Activated CD4-positive, alpha-beta memory T cell treated with anti-CD3 and anti-CD28 coated beads for 36 hours (primary cell): ENCODE data around the gene EPHB3. TPM values are rescaled to one million over a fixed set of nuclear protein-coding genes. Genes with fewer than 3 reads are reported as not detected.

Experiments
- CTCF ChIA-PET: fragments of 350-600 bp; sonication (Branson Sonifier 250); formaldehyde crosslinking; loops from one replicate; lab custom pipeline; 2021; ENCODE audit warnings: antibody characterized with exemption, inconsistent platforms; lab: Charles Lee
- POLR2A ChIA-PET: fragments of 350-600 bp; sonication (Branson Sonifier 250); formaldehyde crosslinking; loops from one replicate; lab custom pipeline; 2021; ENCODE audit warnings: antibody characterized with exemption; lab: Charles Lee
- DNase-seq: peaks from one replicate; pipeline ENCODE4 v3.0.0-alpha.2; 2020
- H3K27ac Mint-ChIP-seq: one replicate; pipeline ENCODE4 v1.8.0; 2021; ENCODE audit warnings: mixed read lengths
- H3K27me3 Mint-ChIP-seq: one replicate; pipeline ENCODE4 v1.8.0; 2021; ENCODE audit warnings: mixed read lengths
- H3K36me3 Mint-ChIP-seq: one replicate; pipeline ENCODE4 v1.8.0; 2021; ENCODE audit warnings: mixed read lengths
- H3K4me1 Mint-ChIP-seq: one replicate; pipeline ENCODE4 v1.8.0; 2021; ENCODE audit warnings: low read depth, mixed read lengths
- H3K4me3 Mint-ChIP-seq: one replicate; pipeline ENCODE4 v1.8.0; 2021; ENCODE audit warnings: mild to moderate bottlenecking, mixed read lengths
- H3K9me3 Mint-ChIP-seq: one replicate; pipeline ENCODE4 v1.8.0; 2021; ENCODE audit warnings: mixed read lengths
- intact Hi-C: fragments of 100-400 bp; cut with micrococcal nuclease; formaldehyde crosslinking; loops from one replicate; pipeline ENCODE4 v1.15.1; 2023
- total RNA-seq, 2 experiments: library from RNA; stranded (reverse); gene quantifications; one replicate each; pipeline ENCODE4 v1.2.3, GENCODE V29; 2021

Gene EPHB3
- total RNA-seq, 2 experiments from 2014 or later: 0.07 TPM; not detected in 1

DNA sequence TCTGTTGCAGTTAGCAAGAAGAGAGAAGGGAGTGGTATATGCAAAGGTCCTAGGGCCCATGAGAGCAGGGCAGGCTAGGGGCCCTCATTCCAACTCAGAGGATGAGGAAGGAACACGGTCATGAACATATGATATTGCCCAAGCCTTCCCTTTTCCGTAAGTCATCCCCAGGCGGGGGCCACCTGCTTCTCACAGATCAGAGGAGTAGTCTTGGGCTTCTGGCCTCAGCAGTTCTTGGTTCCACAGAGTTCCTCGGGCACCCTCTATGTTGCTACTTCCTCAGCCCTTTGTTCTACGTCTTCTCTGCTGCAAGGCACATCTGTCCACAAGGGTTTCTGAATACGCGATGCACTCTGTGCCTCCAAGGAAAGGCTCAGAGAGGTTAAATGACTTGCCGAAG lies 25.3 kb downstream of the EPHB3 start:
- CTCF ChIA-PET: no interaction called here
- H3K9me3 Mint-ChIP-seq: no peaks in the 10 kb centered on the region
- no peak overlapping the region for H3K4me3 Mint-ChIP-seq
- no peaks in the 10 kb centered on the region for H3K36me3 Mint-ChIP-seq
- peaks cover 4% of the 10 kb centered on the region for H3K4me1 Mint-ChIP-seq
- H3K27me3 Mint-ChIP-seq: peaks cover 13% of the 10 kb centered on the region
- DNase-seq: no peak
- H3K27ac Mint-ChIP-seq: no peak overlapping the region
- intact Hi-C loops: no loop called here
- POLR2A ChIA-PET: no interaction called here

DNA sequence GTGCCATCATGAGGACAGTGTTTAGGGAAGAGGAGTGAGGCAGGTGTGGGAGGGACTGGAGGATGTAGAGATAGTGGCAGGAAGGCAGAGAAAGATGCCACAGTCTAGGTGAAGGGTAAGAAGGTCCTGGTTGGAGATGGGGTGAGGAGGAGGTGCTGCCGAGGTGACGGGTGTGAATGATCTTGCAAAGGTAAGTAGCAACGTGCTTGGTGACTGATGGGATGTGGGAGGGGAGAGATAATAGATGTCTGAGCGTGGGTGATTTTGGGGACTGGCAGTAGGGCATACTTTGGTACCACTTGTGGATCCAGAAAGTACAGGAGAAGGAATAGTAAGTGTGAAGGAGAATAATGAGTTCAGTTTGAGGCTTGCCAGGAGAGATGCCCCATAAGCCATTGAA lies 27.2 kb downstream of the EPHB3 start:
- Mint-ChIP-seq H3K9me3 (no peaks in the 10 kb centered on the region), H3K27ac (no peak overlapping the region), H3K4me3 (no peak overlapping the region), H3K27me3 (peaks cover 6% of the 10 kb centered on the region), H3K4me1 (no peaks in the 10 kb centered on the region), H3K36me3 (no peaks in the 10 kb centered on the region)
- intact Hi-C loops: no loop called here
- CTCF ChIA-PET: no interaction called here
- no peak for DNase-seq
- POLR2A ChIA-PET: no interaction called here

DNA sequence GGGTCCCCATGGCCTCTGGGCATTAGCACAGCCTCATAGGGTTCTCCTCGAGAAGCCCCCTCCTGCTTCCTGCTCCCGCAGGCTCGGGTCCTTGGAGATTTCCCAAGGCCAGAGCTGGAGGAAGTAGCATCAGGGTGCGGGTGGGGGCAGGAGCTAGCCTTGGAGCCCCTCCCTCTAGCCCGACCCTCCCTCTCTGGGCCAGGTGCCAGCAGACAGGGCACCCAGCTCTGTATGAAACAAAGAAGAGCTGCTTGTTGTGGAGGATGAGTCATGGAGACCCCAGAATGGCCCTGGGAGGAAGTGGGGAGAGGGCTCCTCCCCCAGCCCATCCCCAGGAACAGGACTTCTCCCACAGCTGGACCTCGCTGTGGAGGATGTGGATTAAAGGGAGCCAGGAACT lies 29.2 kb downstream of the EPHB3 start:
- ChIA-PET CTCF (no interaction called here), POLR2A (no interaction called here)
- DNase-seq: no peak
- H3K27me3 Mint-ChIP-seq: no peaks in the 10 kb centered on the region
- no peak overlapping the region for H3K4me3 Mint-ChIP-seq
- no peaks in the 10 kb centered on the region for H3K36me3 Mint-ChIP-seq
- no peaks in the 10 kb centered on the region for H3K9me3 Mint-ChIP-seq
- no peaks in the 10 kb centered on the region for H3K4me1 Mint-ChIP-seq
- intact Hi-C loops: no loop called here
- no peak overlapping the region for H3K27ac Mint-ChIP-seq

DNA sequence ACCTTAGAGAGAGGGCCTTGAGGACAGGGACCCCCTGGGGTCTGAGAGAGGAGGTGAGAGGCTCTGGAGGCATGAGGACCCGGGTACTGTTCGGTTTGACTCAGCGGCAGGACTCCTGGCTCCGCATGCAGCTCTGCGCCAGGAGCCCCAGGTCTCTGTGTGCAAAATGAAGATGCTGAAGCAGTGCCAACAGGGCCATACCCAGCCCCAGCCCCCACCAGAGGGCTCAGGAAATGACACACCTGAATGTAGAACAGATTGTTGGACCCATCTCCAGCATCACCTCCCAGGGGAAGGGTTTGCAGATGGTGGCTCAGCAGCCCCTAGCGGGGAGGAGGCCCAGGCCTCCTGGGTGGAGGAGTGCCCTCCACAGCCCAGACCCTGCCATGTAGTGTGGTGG lies 30.2 kb downstream of the EPHB3 start:
- CTCF ChIA-PET: no interaction called here
- H3K4me3 Mint-ChIP-seq: no peak overlapping the region

GRCh38 chr3:184592371-184593219 lies 31.0 kb downstream of the EPHB3 start:
- Mint-ChIP-seq H3K4me1 (no peaks in the 10 kb centered on the region), H3K27ac (no peak overlapping the region), H3K4me3 (no peak overlapping the region), H3K27me3 (no peaks in the 10 kb centered on the region), H3K9me3 (no peaks in the 10 kb centered on the region), H3K36me3 (no peaks in the 10 kb centered on the region)
- intact Hi-C loops: no loop called here
- no peak for DNase-seq
- ChIA-PET CTCF (no interaction called here), POLR2A (no interaction called here)

More for the DNA sequence above, 30.2 kb downstream of the EPHB3 start:
- Mint-ChIP-seq H3K4me1 (no peaks in the 10 kb centered on the region), H3K27me3 (no peaks in the 10 kb centered on the region), H3K36me3 (no peaks in the 10 kb centered on the region), H3K9me3 (no peaks in the 10 kb centered on the region), H3K27ac (no peak overlapping the region)
- intact Hi-C loops: no loop called here
- no peak for DNase-seq
- POLR2A ChIA-PET: no interaction called here

DNA sequence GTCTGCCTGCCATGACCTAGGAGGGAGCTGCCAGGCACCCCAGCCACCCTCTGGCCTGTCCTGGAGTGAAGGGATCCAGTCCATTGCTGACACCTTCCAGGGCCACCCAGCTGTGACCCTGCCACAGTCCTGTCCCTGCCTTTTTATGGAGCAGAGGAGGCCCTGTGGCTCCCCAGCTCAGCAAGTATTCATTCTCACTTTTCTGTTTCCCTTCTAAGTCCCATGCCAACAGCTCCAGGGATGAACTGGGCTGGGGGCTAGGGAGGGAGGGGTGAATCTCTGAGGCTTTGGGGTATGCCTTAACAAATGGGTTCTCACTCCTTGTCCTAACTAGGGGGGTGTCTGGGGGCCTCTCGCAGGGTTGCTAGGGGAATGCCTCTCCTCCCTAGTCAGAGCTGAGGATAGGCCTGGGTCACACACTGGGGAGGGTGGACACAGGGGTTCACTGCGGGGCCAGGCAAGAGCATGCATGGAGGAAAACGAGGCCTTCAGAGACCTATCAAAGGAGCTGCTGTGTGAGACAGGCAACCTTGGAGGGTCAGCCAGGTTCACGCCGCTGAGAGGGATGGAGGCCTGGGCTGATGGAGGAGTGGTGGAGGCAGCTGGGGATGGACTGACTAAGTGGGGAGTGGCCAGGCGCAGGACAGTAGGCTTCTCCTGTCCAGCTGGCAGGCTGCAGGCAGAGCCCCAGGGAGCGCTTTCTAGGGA lies 31.8 kb downstream of the EPHB3 start:
- no peak overlapping the region for H3K27ac Mint-ChIP-seq
- no peaks in the 10 kb centered on the region for H3K4me1 Mint-ChIP-seq
- no peak overlapping the region for H3K4me3 Mint-ChIP-seq
- H3K27me3 Mint-ChIP-seq: no peaks in the 10 kb centered on the region
- intact Hi-C loops: no loop called here
- CTCF ChIA-PET: no interaction called here
- H3K36me3 Mint-ChIP-seq: no peaks in the 10 kb centered on the region
- DNase-seq: no peak
- no peaks in the 10 kb centered on the region for H3K9me3 Mint-ChIP-seq
- POLR2A ChIA-PET: no interaction called here

DNA sequence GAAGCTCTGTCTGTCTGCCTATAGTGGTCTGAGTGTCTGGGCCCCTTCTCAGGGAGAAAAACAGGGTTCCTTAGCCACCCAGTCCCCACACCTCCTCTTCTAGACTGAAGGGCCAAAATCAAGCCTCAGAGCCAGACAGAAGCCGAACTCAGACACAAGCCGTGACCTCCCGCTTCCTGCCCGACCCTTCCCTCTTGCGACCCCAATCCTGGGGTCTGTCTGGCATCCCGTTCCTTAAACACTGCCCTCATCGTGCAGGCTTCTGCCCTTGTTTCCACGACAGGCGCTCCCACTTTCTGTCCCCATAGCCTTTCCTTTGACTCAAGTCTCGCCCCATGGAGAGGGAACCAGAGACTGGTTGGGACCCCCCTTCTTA lies 32.3 kb downstream of the EPHB3 start:
- H3K9me3 Mint-ChIP-seq: no peaks in the 10 kb centered on the region
- H3K36me3 Mint-ChIP-seq: no peaks in the 10 kb centered on the region
- no peak overlapping the region for H3K4me3 Mint-ChIP-seq
- intact Hi-C loops: no loop called here
- CTCF ChIA-PET: no interaction called here
- POLR2A ChIA-PET: no interaction called here
- H3K27ac Mint-ChIP-seq: no peak overlapping the region
- no peaks in the 10 kb centered on the region for H3K27me3 Mint-ChIP-seq
- DNase-seq: no peak
- no peaks in the 10 kb centered on the region for H3K4me1 Mint-ChIP-seq

DNA sequence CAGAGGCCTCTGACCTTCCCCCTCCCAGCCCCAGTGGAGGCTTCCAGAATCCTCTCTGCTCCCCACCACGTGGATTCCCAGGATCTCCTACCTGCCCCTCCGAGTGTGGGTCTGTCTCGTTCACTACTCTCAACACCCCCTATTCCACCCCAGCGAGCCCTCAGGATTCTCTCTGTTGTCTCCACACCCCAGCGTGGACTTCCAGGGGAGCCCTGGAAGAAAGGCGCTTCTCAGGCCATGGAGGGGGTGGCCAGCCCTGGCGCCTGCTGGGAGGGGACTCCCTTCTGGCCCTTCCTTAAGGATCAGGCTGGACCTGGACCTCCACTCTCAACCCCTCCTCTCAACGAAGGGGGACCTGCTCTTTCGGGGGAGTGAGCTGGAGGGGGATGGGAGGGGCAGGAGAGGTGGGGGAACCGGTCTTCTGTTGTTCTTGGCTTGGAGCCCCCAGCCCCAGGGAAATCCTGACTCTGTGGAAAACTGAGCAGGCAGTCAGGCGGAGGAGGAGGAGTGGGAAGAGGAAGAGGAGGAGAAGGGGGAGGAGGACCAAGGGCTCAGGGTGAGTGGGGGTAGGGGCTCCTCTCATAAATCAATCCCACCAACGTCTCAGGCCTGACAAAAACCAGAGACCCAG lies 32.9 kb downstream of the EPHB3 start:
- no peak for DNase-seq
- Mint-ChIP-seq H3K4me1 (no peaks in the 10 kb centered on the region), H3K36me3 (no peaks in the 10 kb centered on the region), H3K27me3 (no peaks in the 10 kb centered on the region), H3K9me3 (no peaks in the 10 kb centered on the region), H3K27ac (no peak overlapping the region), H3K4me3 (no peak overlapping the region)
- CTCF ChIA-PET: no interaction called here
- POLR2A ChIA-PET: no interaction called here
- intact Hi-C loops: no loop called here

DNA sequence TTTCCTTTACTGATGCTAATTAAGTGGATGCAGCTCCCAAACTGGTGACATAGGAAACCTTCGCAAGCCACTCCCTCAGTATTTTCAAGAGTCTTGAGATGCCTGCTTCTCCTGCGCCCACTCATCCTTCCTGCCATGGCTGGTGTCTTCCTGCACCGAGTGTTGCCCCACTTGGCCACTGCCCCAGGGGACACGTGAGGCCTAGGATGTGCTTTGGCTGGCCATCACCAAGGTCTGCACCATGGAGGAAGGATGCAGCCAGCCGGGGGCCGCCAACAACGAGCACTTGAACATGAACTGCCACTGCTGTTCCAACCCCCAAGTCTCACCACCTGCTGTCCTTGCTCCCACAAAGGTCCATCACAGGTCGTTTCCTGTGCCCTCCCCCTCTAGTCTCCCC lies 34.1 kb downstream of the EPHB3 start:
- no peaks in the 10 kb centered on the region for H3K36me3 Mint-ChIP-seq
- H3K9me3 Mint-ChIP-seq: no peaks in the 10 kb centered on the region
- no peak for DNase-seq
- H3K27me3 Mint-ChIP-seq: peaks cover 5% of the 10 kb centered on the region
- no peak overlapping the region for H3K27ac Mint-ChIP-seq
- CTCF ChIA-PET: no interaction called here
- intact Hi-C loops: no loop called here
- POLR2A ChIA-PET: no interaction called here
- H3K4me1 Mint-ChIP-seq: no peaks in the 10 kb centered on the region
- H3K4me3 Mint-ChIP-seq: no peak overlapping the region

DNA sequence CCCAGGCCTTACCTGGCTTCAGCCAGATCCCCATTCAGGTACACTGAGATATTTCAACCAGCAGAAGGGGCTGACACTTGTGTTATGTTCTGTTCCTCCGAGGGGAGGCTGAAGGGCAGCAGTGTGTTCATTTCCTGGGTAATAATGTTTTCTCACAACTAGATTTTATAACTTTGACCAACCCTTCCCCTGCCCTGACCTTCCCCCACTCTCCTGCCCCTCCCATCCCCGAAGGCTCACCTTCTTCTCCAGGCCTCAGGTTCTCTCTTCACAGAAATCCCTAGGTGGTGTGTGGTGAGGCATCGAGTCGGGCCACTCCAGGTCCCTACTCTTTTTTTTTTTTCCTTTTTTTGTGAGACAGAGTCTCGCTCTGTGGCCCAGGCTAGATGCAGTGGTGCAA lies 34.6 kb downstream of the EPHB3 start:
- Mint-ChIP-seq H3K27ac (no peak overlapping the region), H3K9me3 (no peaks in the 10 kb centered on the region), H3K36me3 (no peaks in the 10 kb centered on the region), H3K4me1 (no peaks in the 10 kb centered on the region), H3K27me3 (peaks cover 9% of the 10 kb centered on the region), H3K4me3 (no peak overlapping the region)
- no peak for DNase-seq
- intact Hi-C loops: no loop called here
- CTCF ChIA-PET: no interaction called here
- POLR2A ChIA-PET: no interaction called here

GRCh38 chr3:184596886-184597575 lies 35.4 kb downstream of the EPHB3 start:
- intact Hi-C loops: no loop called here
- DNase-seq: no peak
- no peaks in the 10 kb centered on the region for H3K36me3 Mint-ChIP-seq
- ChIA-PET POLR2A (no interaction called here), CTCF (no interaction called here)
- H3K27me3 Mint-ChIP-seq: peaks cover 9% of the 10 kb centered on the region
- peaks cover under 1% of the 10 kb centered on the region for H3K4me1 Mint-ChIP-seq
- H3K27ac Mint-ChIP-seq: no peak overlapping the region
- H3K4me3 Mint-ChIP-seq: no peak overlapping the region
- no peaks in the 10 kb centered on the region for H3K9me3 Mint-ChIP-seq
